K562 (cell line): Measurements from ENCODE around the gene FARP2. TPM values are rescaled to one million over a fixed set of nuclear protein-coding genes. Genes with fewer than 3 reads are reported as not detected.
A peak's percentile ranks its signal among the peaks of the same experiment; 100 is the strongest.

ENCODE experiments used
- AFF4 ChIP-seq: sonication (generic); formaldehyde crosslinking; IDR thresholded peaks from 2 replicates; pipeline ENCODE4 v1.8.0; 2023; ENCODE audit warnings: mild to moderate bottlenecking, missing genetic modification reagents
- ETS1 ChIP-seq: conservative IDR thresholded peaks from 2 replicates; pipeline ENCODE4 v1.6.1; 2011; ENCODE audit warnings: low read depth, mild to moderate bottlenecking, low read length; ENCODE audit not compliant: control insufficient read depth
- MBD1 ChIP-seq: fragments of 250-450 bp; sonication (Bioruptor Pico); IDR thresholded peaks from 2 replicates; pipeline ENCODE4 v1.8.0; 2022; ENCODE audit warnings: inconsistent platforms
- MLX ChIP-seq, 2 experiments: fragments of 450-650 bp in 1 of 2; sonication (generic) in 1 of 2; formaldehyde crosslinking; conservative IDR thresholded peaks; 2 replicates each; pipeline versions ENCODE4 v1.4.0 to v1.8.1; 2020 to 2022; ENCODE audit warnings: mild to moderate bottlenecking in 1 of 2, missing genetic modification reagents in 1 of 2
- NFE2L1 ChIP-seq: fragments of 450-650 bp; IDR thresholded peaks from 2 replicates; pipeline ENCODE4 v1.6.1; 2016; ENCODE audit warnings: missing genetic modification characterization, low read depth, mild to moderate bottlenecking, missing compliant biosample characterization, moderate library complexity, borderline replicate concordance
- PCBP1 ChIP-seq: fragments of 200-400 bp; formaldehyde crosslinking; IDR thresholded peaks from 2 replicates; pipeline ENCODE4 v1.6.1; 2018; ENCODE audit warnings: mild to moderate bottlenecking, low read depth, low read length; ENCODE audit not compliant: poor library complexity, severe bottlenecking
- POLR2H ChIP-seq: IDR thresholded peaks from 2 replicates; pipeline ENCODE4 v1.6.1; 2016; ENCODE audit warnings: missing genetic modification characterization, low read depth, mild to moderate bottlenecking, control low read depth, missing compliant biosample characterization, moderate library complexity
- RNF2 ChIP-seq: sonication (generic); IDR thresholded peaks from 2 replicates; pipeline ENCODE4 v1.6.1; 2016
- STAT5B ChIP-seq: fragments of 250-450 bp; sonication (Bioruptor Pico); IDR thresholded peaks from 2 replicates; pipeline ENCODE4 v1.8.0; 2021; ENCODE audit warnings: mild to moderate bottlenecking, inconsistent platforms
- TCF15 ChIP-seq: fragments of 250-450 bp; sonication (Bioruptor Pico); IDR thresholded peaks from 2 replicates; pipeline ENCODE4 v1.8.0; 2022; ENCODE audit warnings: moderate library complexity, mild to moderate bottlenecking, inconsistent platforms
- UBTF ChIP-seq, 2 experiments: IDR thresholded peaks; 2 replicates each; pipeline ENCODE4 v1.6.1; 2012; ENCODE audit warnings: improper control_type of control experiment in 2 of 2, low read depth in 2 of 2, low read length in 2 of 2, borderline replicate concordance in 1 of 2
- ZFP30 ChIP-seq: fragments of 250-450 bp; sonication (Bioruptor Pico); IDR thresholded peaks from 2 replicates; pipeline ENCODE4 v1.8.0; 2022; ENCODE audit warnings: moderate library complexity, mild to moderate bottlenecking, inconsistent platforms, borderline replicate concordance
- ZFP36 ChIP-seq: fragments of 150-350 bp; IDR thresholded peaks from 2 replicates; pipeline ENCODE4 v1.6.1; 2018; ENCODE audit warnings: low read length, low read depth; ENCODE audit not compliant: partially characterized antibody
- ZNF232 ChIP-seq: sonication (generic); formaldehyde crosslinking; IDR thresholded peaks from 2 replicates; pipeline ENCODE4 v1.8.0; 2022; ENCODE audit warnings: mild to moderate bottlenecking, missing genetic modification reagents
- ZNF324 ChIP-seq: fragments of 250-450 bp; sonication (Bioruptor Pico); IDR thresholded peaks from 2 replicates; pipeline ENCODE4 v1.4.0; 2020; ENCODE audit warnings: mild to moderate bottlenecking
- polyA plus RNA-seq, 8 experiments: library from polyadenylated mRNA; depleted of rRNA in 4 of 8; stranded (reverse) in 5 of 8; unstranded in 3 of 8; fragments of >200 nt; fragmentation: Nextera tagmentation in 2 of 8; fragmentation: Illumina TruSeq in 1 of 8; extraction: Ambion mirVana in 2 of 8; extraction: Trizol in 1 of 8; gene quantifications; 2 replicates each; pipeline versions ENCODE4 v1.2.1 to v1.2.3, GENCODE V29; 2011 to 2014; ENCODE audit warnings: inconsistent platforms in 1 of 8, missing spikeins in 1 of 8
- total RNA-seq, 7 experiments: library from RNA; depleted of rRNA in 6 of 7; stranded (reverse); fragments of >200 nt in 6 of 7; fragmentation: Illumina TruSeq in 2 of 7; extraction: Trizol in 2 of 7; gene quantifications; 2 replicates each; pipeline versions ENCODE4 v1.2.1 to v1.2.3, GENCODE V29; 2011 to 2021; ENCODE audit warnings: low replicate concordance in 1 of 7

FARP2 gene
- total and polyA plus RNA-seq, 9 of the 15 experiments (the other 6 are each of a cell fraction or from before 2014, with no cell fraction given), result 4.1 to 38.1 (median 21.1) TPM

GRCh38 chr2:241314226-241315092 is 41.6 kb upstream of the FARP2 start (continued):
- no peak for TF ChIP-seq UBTF (IDR thresholded peaks at IDR 0.05; ENCODE audit: borderline replicate concordance in 1 of 2, low read depth in 2 of 2, low read length in 2 of 2)
- TF ChIP-seq ZFP30 (CRISPR knock-in tag), result no peak
- TF ChIP-seq AFF4 (CRISPR knock-in tag), result peak; percentile 45; the same call in 1 of the 2 replicates
- TF ChIP-seq ZNF232, result 0 out of 2 replicates have a peak, but pooled peaks have one; percentile 51
- peak; percentile 46; the same call in 1 of the 2 replicates for TF ChIP-seq ETS1
- peak; percentile 98 for TF ChIP-seq ZFP36
- peak; percentile 63 for TF ChIP-seq PCBP1
- TF ChIP-seq RNF2, result peak; percentile 32; the same call in 1 of the 2 replicates
- no peak for TF ChIP-seq MBD1 (CRISPR knock-in tag)
- TF ChIP-seq TCF15, result no peak
- TF ChIP-seq MLX (CRISPR knock-in tag; conservative IDR thresholded peaks at IDR 0.05), result no peak
- no peak for TF ChIP-seq NFE2L1 (tag)
- TF ChIP-seq POLR2H (tag), result no peak
- TF ChIP-seq ZNF324, result no peak
- no peak for TF ChIP-seq STAT5B (CRISPR knock-in tag)
